Gastrocnemius medialis (tissue), 4 donors: ENCODE measurements around the gene ABCG4.

Experiments used
- CTCF ChIP-seq, 5 experiments: fragments of 450-650 bp in 3 of 5; fragments of 200-600 bp in 2 of 5; sonication (generic) in 2 of 5; IDR thresholded peaks in 4 of 5; conservative IDR thresholded peaks in 1 of 5; 1 replicate in 4 of 5; 2 replicates in 1 of 5; pipeline ENCODE4 v1.5.1; 2016 to 2019; ENCODE audit warnings: antibody characterized with exemption in 5 of 5, mild to moderate bottlenecking in 3 of 5, moderate library complexity in 3 of 5
- POLR2A ChIP-seq, 2 donors: fragments of 450-650 bp; IDR thresholded peaks; one replicate each; pipeline ENCODE4 v1.6.1; 2017; ENCODE audit warnings: antibody characterized with exemption in 2 of 2, mild to moderate bottlenecking in 2 of 2, moderate library complexity in 2 of 2

- TF ChIP-seq CTCF (IDR thresholded peaks at IDR 0.05 in 4 of 5, conservative IDR thresholded peaks at IDR 0.05 in 1 of 5): no peak
- TF ChIP-seq POLR2A (IDR thresholded peaks at IDR 0.05): no peak
Observed at GRCh38 chr11:119130662-119131061, 18.2 kb upstream of the ABCG4 start.
